Suppressor macrophage treated with lipopolysaccharide for 1 hour (primary cell): Measurements from ENCODE around the gene MROH7.
A peak's percentile ranks its signal among the peaks of the same experiment; 100 is the strongest.

ENCODE experiments used
- DNase-seq, 3 donors: peaks; one replicate each; pipeline ENCODE4 v3.0.0-alpha.2; 2020 to 2022

The MROH7 gene

GRCh38 chr1:54640863-54641836 is at the start of gene MROH7:
Gene MROH7 (plus strand): TSS chr1:54641786. CDS start chr1:54652927, 11,141 bp downstream.
- no peak for DNase-seq

DNA sequence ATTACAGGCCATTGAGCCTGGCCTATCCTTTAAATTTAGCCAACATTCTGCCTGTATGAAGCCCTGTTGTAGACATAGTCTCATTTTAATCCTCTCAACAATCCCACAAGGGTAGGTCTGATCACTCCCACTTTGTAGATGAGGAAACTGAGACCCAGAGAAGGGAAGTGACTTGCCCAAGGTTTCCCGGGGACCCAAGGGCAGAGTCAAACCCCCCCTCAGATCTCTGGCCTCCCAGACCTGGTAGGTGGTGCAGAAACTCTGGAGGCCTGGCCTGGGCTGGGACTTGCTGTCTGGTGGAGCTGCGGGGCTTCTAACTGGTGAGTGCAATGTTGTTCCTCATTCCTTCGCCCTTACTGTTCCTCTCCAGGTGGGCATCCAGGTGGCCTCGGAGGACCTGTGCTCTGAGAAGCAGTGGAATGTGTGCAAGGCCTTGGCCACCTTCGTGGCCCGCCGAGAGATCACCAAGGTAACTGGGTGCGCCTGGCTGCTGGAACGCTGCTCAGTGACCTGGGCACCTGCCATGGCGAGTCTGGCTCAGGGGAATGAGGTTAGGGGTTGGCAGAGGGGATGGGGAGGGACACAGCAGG is 47.9 kb upstream of the MROH7 start:
- no peak for DNase-seq

DNA sequence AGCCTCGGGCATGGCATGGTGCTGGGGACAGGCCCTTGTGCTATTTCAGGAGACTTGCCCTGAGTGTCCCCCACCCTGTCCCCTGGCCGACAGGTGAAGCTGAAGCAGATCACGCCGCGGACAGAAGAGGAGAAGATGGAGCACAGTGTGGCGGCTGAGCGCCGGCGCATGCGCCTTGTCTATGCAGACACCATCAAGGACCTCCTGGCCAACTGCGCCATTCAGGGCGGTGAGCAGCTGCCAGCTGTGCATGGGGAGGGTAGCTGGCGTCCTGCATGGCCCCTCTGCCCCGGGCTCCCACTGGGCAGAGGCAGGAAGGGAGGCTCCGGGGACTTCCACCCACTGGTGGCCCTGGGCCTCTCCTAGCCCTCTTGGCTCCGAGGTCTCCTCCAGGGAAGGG is 47.1 kb upstream of the MROH7 start:
- no peak for DNase-seq

DNA sequence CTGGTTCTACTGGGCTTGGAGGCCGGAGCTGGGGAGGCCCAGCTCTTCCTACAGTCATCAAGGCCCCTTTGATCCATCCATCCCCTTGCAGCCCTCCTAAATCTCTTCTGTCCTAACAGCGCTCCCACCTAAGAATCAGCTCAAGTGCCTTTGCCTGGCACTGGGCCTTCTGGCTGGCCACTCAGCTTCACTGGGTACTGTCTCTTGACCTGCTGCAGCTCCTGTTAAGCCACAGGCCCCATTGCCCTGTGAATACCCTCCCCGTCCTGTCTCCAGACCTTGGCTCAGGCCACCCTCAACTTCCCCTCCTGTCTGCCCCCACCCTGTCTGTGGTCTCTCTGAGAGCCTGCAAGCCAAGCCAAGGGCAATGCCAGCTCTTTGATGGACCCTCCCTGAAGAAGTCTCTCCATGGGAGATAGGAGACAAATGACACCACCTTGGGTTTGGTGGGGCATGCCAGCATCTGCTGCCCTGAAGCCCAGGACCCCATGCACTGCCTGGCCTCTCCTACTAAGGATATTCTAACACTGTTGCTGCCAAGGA is 45.6 kb upstream of the MROH7 start:
- DNase-seq, result no peak

- no peak for DNase-seq
Observed at GRCh38 chr1:54596756-54597155, 44.8 kb upstream of the MROH7 start.

- DNase-seq, result no peak
Observed at GRCh38 chr1:54597455-54598030, 44.0 kb upstream of the MROH7 start.

GRCh38 chr1:54599211-54599823 is 42.3 kb upstream of the MROH7 start:
- DNase-seq, result no peak

- DNase-seq, result no peak
Observed at GRCh38 chr1:54600947-54601721, 40.5 kb upstream of the MROH7 start.

DNA sequence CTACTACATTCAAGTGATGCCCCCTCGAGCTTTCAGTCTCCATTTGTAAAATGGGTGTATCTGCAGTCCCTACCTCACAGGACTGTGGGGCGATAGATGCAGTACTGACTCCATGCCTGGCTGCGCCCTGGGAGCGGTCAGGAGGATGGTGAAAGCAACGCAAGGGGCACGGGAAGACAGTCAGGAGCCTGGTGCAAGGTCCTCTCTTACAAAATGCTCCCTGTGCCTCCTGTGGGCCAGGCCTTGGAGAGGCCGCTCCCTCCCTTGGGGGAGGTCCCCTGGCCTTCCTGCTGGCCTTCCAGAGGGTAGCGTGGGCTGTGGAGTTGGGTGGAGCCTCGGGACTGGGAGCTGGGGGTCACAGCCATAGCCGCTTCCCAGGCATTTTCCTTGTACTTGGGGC is 39.9 kb upstream of the MROH7 start:
- DNase-seq, result no peak

DNA sequence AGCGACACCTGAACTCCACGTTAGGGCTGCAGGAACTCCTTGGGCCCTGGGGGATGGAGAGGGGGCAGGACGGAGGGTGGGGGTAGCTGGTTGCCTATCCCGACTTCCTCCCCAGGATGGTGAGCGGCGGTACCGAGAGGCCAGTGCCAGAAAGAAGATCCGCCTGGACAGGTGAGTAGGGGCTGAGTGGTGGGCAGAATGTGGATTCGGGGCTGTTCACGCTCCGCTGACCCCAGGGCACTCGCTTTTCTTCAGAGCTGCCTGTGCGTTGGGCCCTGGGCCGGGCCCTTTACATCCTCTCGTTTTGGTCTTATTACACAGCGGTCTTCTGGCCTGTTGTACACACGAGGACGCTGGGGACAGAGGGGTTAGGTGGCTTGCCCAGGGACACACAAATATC is 39.0 kb upstream of the MROH7 start:
- no peak for DNase-seq

GRCh38 chr1:54603241-54603640 is 38.3 kb upstream of the MROH7 start:
- no peak for DNase-seq

DNA sequence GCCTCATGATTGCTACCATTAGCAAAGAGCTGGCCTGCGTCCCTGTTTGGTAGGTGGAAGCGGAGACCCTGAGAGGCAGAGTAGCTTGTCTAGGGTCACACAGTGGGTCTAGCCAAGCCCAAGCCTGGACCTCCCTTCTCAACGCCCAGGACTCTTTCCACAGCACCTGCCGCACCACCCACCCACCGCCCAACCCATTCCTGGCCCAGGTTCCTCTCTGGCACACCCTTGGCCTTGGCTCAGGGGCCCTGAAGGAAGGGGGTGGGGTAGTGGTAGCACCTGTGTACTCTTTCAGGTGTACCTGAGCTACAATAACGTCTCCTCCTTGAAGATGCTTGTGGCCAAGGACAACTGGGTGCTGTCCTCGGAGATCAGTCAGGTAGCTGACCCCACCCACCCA is 37.5 kb upstream of the MROH7 start:
- DNase-seq, result no peak

GRCh38 chr1:54604572-54605370 is 36.8 kb upstream of the MROH7 start:
- no peak for DNase-seq

GRCh38 chr1:54606096-54606989 is 35.2 kb upstream of the MROH7 start:
- peak in 1 of 3 donors; percentile 13 for DNase-seq

DNA sequence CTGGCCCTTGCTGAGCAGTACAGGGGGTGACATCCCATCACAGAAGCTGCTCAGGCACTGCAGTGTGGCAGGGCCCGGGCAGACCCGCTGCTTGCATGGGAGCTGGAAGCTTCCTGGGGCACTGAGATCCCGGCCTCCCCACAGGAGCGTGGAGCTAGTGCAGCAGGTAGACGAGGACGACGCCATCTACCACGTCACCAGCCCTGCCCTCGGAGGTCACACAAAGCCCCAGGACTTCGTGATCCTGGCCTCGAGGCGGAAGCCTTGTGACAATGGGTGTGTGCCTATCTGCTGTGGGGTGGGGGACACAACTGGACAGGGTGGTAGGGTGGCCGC is 34.6 kb upstream of the MROH7 start:
- peak in 1 of 3 donors; percentile 15 for DNase-seq

GRCh38 chr1:54607821-54608565 is 33.6 kb upstream of the MROH7 start:
- DNase-seq, result peak in 1 of 3 donors; percentile 10

DNA sequence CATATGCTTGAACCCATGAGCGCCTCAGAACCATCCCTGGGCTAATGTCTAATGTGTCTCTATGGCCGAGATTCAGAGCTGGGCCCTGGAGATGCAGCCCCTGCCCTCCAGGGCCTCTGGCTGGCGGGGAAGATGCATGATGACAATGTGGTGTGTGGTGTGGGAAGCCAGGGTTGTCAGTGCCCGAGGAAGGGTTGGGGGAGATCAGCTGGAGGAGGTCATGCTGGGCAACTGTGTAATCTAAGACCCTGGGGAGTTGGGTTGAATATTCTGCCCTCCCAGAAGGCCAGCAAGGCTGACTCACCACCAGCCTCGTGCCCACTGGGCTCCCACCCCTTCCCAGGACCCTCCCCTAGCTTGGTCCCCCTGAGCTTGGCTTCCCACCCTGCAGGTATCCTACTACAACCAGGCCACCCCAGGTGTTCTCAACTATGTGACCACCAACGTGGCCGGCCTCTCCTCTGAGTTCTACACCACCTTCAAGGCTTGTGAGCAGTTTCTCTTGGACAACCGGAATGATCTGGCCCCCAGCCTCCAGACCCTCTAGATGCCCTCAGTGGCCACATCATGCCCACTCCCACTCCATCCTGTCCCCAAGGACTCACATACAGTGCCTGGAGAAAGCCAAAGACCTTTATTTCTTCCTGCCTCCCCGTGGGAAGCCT is 32.9 kb upstream of the MROH7 start:
- no peak for DNase-seq

GRCh38 chr1:54609301-54609921 is 32.2 kb upstream of the MROH7 start:
- DNase-seq, result no peak

DNA sequence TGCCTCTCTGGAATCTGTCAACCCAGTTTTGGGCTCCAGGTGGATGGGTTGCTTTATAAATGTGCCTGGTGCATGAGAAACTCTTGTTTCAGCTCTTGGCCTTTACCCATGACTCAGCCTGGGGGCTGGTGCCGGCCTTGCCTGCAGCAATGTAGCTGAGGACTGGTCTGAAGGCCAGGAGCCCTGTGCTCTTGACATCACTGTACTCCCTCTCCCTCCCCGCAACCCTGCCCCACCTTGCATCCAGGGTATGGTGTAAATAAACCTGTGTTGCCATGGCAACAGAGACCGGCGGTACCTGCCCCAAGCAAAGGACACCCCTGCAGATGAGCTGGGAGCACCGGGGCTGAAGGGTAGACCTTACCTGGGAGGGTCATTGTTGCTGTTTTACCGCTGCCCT is 31.5 kb upstream of the MROH7 start:
- no peak for DNase-seq
